ENCODE measurements around the gene ZGPAT.

ZGPAT gene

GRCh38 chr20:63734946-63735858, 27.4 kb downstream of the ZGPAT start:
- peak; percentile 25 for DNase-seq

GRCh38 chr20:63735859-63736718, 28.2 kb downstream of the ZGPAT start, which contains the start of gene LIME1:
TSS of gene LIME1 (plus strand) at chr20:63736664. CDS start at chr20:63737550, 886 bp downstream.
- peak; percentile 73 for DNase-seq

DNA sequence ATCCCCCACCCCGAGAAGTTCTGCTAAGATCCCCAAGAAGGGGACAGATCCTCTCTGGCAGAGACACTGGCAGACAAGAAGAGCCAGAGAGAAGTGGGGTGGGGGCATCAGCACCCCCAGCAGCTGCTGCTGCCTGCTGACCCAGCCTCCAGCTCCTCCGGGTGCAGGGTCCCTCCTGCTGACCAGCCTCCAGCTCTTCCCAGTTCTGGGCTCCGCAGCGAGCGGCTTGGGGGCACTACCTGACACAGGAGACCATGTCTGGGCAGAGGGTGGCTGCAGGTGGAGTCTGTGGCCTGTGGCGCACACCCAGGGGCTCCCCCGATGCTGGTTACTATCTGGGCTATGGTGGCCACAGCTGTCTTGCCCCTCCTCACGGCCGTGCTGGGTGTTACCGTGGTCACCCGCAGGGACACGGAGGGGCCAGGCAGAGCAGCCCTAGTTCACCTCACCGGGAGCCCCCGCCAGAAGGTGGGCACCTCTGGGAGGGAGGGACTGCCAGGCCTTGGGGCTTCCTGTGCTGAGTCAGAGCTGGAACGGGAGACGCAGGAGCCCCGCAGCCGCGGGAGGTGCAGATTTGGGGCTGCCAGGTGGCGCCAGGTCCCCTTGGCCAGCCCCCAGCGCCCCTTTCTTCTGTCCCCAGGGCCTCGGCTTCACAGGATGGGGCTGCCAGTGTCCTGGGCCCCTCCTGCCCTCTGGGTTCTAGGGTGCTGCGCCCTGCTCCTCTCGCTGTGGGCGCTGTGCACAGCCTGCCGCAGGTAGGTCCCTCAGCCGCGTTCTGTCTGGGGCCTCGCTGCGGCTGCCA, 29.3 kb downstream of the ZGPAT start:
- DNase-seq, result peak; percentile 68

GRCh38 chr20:63737695-63737944, 29.8 kb downstream of the ZGPAT start:
- no peak for DNase-seq

DNA sequence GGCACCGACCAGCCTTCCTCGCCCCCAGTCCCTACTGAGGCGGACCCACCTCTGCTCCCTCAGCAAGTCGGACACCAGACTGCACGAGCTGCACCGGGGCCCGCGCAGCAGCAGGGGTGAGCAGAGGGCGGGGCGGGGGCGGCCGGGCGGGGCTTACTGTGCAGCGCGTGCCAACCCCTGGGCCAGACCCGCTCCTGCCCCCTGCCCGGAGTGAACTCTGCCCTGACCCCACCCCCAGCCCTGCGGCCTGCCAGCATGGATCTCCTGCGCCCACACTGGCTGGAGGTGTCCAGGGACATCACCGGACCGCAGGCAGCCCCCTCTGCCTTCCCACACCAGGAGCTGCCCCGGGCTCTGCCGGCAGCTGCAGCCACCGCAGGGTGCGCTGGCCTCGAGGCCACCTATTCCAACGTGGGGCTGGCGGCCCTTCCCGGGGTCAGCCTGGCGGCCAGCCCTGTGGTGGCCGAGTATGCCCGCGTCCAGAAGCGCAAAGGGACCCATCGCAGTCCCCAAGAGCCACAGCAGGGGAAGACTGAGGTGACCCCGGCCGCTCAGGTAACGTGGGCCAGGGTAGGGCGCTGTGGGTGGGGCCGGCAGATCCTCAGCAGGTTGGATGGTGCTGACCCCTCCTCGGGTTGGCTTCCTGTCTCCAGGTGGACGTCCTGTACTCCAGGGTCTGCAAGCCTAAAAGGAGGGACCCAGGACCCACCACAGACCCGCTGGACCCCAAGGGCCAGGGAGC, 30.3 kb downstream of the ZGPAT start:
- peak; percentile 47 for DNase-seq

DNA sequence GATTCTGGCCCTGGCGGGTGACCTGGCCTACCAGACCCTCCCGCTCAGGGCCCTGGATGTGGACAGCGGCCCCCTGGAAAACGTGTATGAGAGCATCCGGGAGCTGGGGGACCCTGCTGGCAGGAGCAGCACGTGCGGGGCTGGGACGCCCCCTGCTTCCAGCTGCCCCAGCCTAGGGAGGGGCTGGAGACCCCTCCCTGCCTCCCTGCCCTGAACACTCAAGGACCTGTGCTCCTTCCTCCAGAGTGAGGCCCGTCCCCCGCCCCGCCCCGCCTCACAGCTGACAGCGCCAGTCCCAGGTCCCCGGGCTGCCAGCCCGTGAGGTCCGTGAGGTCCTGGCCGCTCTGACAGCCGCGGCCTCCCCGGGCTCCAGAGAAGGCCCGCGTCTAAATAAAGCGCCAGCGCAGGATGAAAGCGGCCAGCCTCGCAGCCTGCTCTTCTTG, 30.9 kb downstream of the ZGPAT start:
- DNase-seq, result peak; percentile 45

GRCh38 chr20:63739130-63740069, 31.6 kb downstream of the ZGPAT start, which contains the start of gene SLC2A4RG:
TSS of gene SLC2A4RG (plus strand) at chr20:63739776. CDS start at chr20:63739913, 137 bp downstream.
- DNase-seq, result peak; percentile 73

GRCh38 chr20:63740070-63740626, 32.3 kb downstream of the ZGPAT start:
- DNase-seq, result peak; percentile 44

- DNase-seq, result peak; percentile 47
Observed at GRCh38 chr20:63740627-63741353, 33.0 kb downstream of the ZGPAT start.

DNA sequence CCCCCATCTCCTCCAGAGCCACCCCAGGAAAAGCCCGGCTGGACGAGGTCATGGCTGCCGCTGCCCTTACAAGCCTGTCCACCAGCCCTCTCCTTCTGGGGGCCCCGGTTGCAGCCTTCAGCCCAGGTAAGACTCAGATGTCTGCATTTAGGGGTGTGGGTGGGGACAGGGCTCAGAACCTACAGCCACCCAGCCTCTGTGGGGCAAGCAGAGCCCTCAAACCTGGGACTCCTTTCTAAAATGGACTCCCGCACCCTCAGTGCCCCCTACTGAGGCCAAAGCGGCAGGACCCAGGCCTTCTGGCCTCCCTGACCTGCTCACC, 33.5 kb downstream of the ZGPAT start:
- no peak for DNase-seq

DNA sequence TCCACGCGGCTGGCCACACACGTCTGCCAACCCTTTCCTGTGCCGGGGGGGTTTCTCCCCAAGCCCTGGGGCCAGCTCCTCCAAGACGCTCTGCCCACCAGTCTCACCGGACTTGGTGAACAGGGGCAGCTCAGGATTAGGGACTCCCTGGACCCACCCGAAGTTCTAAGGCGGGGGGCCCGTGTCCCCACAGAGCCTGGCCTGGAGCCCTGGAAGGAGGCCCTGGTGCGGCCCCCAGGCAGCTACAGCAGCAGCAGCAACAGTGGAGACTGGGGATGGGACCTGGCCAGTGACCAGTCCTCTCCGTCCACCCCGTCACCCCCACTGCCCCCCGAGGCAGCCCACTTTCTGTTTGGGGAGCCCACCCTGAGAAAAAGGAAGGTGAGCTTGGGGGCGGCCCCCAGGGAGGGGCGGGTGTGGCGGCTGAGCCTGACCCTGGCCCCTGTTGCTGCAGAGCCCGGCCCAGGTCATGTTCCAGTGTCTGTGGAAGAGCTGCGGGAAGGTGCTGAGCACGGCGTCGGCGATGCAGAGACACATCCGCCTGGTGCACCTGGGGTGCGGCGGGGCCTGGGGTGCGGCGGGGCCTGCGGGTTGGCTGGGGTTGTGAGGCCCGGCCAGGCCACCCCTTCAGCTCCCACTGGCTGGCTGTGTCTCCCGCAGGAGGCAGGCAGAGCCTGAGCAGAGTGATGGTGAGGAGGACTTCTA, 34.0 kb downstream of the ZGPAT start:
- no peak for DNase-seq

GRCh38 chr20:63742381-63743024, 34.7 kb downstream of the ZGPAT start:
- DNase-seq, result no peak

DNA sequence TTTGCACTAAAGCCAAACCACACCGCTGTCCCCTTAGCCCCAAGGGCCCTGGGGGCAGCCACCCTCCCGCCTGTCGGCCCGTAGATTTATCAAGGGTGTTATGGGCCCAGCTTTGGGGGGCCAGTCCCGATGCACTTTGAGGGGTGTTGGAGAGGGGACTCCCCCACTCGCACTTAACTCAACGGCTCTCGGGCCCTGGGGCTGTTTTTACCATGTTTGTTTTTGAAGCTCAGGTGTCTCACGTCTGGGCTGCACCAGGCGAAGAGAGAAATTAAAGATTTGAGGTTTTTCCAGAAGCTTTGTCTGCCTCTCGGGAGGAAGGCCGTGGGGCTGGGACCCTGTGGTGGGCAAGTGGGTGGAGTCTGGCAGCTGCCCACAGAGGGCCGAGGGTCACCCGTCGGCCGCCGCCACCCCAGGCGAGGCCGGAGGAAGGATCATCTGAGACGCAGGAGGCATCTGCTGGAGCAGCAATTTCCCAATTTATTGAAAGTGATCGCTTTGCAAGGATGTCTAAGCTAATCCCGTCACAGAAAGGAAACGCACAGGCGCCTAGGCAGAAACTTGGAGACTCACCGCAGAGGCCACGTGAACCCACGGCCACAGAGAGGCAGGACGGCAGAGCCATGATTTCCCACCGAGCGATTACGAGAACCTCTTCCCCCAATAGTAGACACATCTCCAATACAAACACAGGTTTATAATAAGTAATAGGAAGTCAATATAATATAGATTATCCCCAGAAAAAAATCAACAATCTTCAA, 35.6 kb downstream of the ZGPAT start:
- no peak for DNase-seq

DNA sequence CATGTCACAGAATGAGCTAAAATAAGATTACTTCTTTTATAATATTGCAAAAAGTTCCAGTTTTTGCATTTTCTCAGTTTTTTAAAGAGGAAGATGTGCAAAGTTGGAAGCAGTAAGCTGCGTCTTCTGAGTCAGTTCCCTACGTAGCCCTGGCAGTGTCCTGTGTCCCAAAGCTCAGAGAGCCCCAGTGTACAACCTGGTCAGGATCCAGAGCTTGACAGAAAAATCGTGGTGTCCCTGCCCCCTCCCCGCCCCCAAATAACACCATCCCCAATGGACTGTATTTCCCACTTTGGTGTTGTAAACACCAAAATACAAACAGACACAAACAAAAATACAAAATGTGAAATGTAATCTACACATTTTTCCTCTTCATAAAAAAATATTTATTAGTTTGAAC, 36.3 kb downstream of the ZGPAT start:
- no peak for DNase-seq

DNA sequence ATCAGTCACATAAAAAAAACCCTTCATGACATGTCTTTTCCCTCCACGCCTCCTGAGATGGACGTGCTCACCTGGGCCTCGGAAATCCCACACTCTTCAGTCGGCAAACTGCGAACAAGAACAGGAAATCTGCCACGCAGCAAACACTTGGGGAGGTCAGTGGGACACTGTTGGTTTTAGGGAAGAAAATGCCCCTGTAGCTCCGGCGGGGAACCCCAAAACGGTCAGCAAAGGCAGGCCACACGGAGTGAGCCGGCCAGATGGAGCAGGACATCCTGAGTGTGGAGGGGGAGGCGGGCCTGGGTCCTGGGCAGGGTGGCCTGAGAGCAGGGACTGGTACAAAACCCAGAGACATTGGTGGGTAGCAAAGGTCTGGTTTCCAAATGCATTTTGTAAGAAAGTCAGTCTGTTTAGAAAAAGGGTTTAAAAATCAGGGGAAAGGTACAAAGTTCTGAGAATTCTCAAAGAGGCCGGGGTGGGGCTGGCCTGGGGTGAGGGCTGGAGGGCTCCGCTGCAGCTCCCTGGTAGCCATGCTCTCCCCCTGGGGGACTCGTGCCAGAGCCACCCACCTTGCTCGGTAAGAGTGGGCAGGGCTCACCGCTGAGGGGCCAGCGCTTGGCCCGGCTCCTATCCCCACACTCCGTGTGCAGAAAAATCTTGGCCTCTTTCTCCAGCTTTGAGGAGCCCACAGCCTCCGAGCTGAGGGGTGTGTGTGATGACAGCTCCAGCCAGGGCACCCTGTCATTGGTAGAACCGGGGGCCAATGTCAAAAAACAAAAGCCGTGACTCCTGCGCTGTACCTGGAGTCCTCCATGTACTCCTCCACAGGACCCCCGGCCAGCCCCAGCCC, 37.0 kb downstream of the ZGPAT start:
- no peak for DNase-seq

GRCh38 chr20:63745424-63745805, 37.6 kb downstream of the ZGPAT start:
- no peak for DNase-seq
